SK-N-MC (cell line): ENCODE data around the gene PDLIM4.

Source experiments
- EZH2 ChIP-seq: fragments of 200-600 bp; sonication (generic); IDR thresholded peaks from one replicate; pipeline ENCODE4 v1.6.1; 2017; ENCODE audit warnings: antibody characterized with exemption
- FOXP2 ChIP-seq: optimal IDR thresholded peaks from 2 replicates; pipeline ENCODE3; 2011; ENCODE audit warnings: mild to moderate bottlenecking, moderate library complexity; ENCODE audit not compliant: insufficient read depth; ENCODE audit errors: extremely low read length, control extremely low read depth
- POLR2AphosphoS5 ChIP-seq: IDR thresholded peaks from 2 replicates; pipeline ENCODE4 v1.6.1; 2012; ENCODE audit warnings: mild to moderate bottlenecking, low read depth, low read length, borderline replicate concordance

DNA sequence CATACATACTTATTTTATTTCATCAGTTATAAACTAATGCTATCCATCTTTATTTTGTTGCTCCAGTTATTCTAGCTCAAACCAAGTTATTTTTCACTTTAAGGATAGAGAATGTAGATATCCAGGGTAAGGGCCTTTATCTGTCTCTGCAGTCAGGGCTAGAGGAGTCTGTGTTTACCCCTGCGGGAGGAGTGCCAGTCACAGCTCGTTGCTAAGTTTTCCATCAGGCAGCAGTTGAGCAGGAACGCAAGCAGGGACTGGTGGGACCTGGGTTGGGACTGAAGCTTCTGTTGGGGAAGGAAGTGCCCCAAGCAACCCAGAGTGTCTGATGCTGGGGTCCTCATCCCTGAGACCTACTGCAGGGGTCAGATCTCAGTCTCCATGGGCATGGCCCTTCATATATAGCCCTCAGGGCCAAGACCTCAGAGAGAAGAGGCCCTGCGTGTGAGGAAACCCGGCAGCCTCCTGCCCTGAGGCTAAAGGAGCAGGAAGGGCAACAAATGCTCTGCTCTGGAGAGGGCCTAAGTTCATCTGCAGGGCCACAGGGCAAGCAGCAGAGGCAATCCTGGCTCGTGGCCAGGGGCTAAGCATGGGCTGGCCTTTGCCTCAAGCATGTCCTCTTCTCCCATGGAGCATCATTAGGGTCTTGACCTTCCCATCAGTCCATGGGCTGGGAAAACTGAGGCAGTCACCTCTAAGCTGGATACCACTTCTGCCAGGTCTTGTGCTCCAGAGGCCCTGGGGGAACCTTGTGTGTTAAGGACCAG, 43.3 kb downstream of the PDLIM4 start:
- TF ChIP-seq POLR2AphosphoS5, result no peak
- TF ChIP-seq EZH2, result no peak
- no peak for TF ChIP-seq FOXP2
